SU-DHL-6 (cell line): ENCODE results near the gene OSBPL10.

ENCODE experiments used
- H2AFZ ChIP-seq: fragments of 200-600 bp; sonication (generic); 2 replicates; pipeline ENCODE4 v1.6.1; 2014; ENCODE audit warnings: low read depth, mild to moderate bottlenecking, moderate library complexity, mixed read lengths, antibody characterized with exemption, low read length; ENCODE audit not compliant: severe bottlenecking
- H3F3A ChIP-seq: fragments of 200-600 bp; shearing (Covaris generic); 2 replicates; pipeline ENCODE4 v1.6.0; 2016; ENCODE audit warnings: antibody characterized with exemption, mild to moderate bottlenecking; ENCODE audit not compliant: insufficient read depth
- H3K27ac ChIP-seq: fragments of 200-600 bp; sonication (generic); 2 replicates; pipeline ENCODE4 v1.5.1; 2016; ENCODE audit warnings: low read depth, mild to moderate bottlenecking, low read length, moderate library complexity, mixed read lengths
- H3K27me3 ChIP-seq: fragments of 200-600 bp; sonication (generic), shearing (Covaris generic); 2 replicates; pipeline ENCODE4 v1.6.0; 2014; ENCODE audit warnings: mild to moderate bottlenecking, low read length
- H3K36me3 ChIP-seq: fragments of 200-600 bp; sonication (generic); 2 replicates; pipeline ENCODE4 v1.6.1; 2014; ENCODE audit warnings: mild to moderate bottlenecking, low read length, mixed read lengths
- H3K4me2 ChIP-seq: fragments of 300-600, 200-600 bp; shearing (Covaris generic), sonication (generic); 2 replicates; pipeline ENCODE4 v1.6.0; 2014; ENCODE audit warnings: low read length, low read depth, mild to moderate bottlenecking; ENCODE audit not compliant: poor library complexity, severe bottlenecking
- H3K4me3 ChIP-seq: fragments of 200-600 bp; sonication (generic); 2 replicates; pipeline ENCODE4 v1.5.1; 2014; ENCODE audit warnings: antibody characterized with exemption, low read length, mild to moderate bottlenecking, mixed read lengths; ENCODE audit not compliant: insufficient read depth, poor library complexity, severe bottlenecking
- H3K79me2 ChIP-seq: fragments of 200-600 bp; sonication (generic); 2 replicates; pipeline ENCODE4 v1.6.1; 2014; ENCODE audit warnings: mild to moderate bottlenecking, low read length, moderate library complexity; ENCODE audit not compliant: insufficient read depth
- H3K9ac ChIP-seq: fragments of 200-600 bp; sonication (generic); 2 replicates; pipeline ENCODE4 v1.7.0; 2014; ENCODE audit warnings: mild to moderate bottlenecking, low read length
- H3K9me2 ChIP-seq: fragments of 200-600 bp; sonication (generic); replicated peaks from 2 replicates; pipeline ENCODE4 v1.6.1; 2014; ENCODE audit warnings: low read length; ENCODE audit not compliant: insufficient read depth
- H3K9me3 ChIP-seq: fragments of 200-600 bp; sonication (generic); 2 replicates; pipeline ENCODE4 v1.6.1; 2014; ENCODE audit warnings: low read length, mixed read lengths; ENCODE audit not compliant: insufficient read depth
- H4K20me1 ChIP-seq: fragments of 200-600 bp; sonication (generic); 2 replicates; pipeline ENCODE4 v1.6.1; 2014; ENCODE audit warnings: low read depth, mild to moderate bottlenecking, antibody characterized with exemption, low read length, moderate library complexity, mixed read lengths
- CTCF ChIP-seq: fragments of 200-600 bp; sonication (generic); IDR thresholded peaks from one replicate; pipeline ENCODE4 v1.5.1; 2017; ENCODE audit warnings: antibody characterized with exemption, mild to moderate bottlenecking, low read length, moderate library complexity; ENCODE audit not compliant: insufficient read depth, poor library complexity, severe bottlenecking
- EZH2phosphoT487 ChIP-seq: fragments of 200-600 bp; sonication (generic), shearing (Covaris generic); conservative IDR thresholded peaks from 2 replicates; pipeline ENCODE4 v1.6.1; 2018; ENCODE audit warnings: mild to moderate bottlenecking, antibody characterized with exemption, low read length, moderate library complexity, mixed read lengths

OSBPL10 gene

GRCh38 chr3:31738412-31738811, 242.7 kb downstream of the OSBPL10 start:
- H4K20me1 ChIP-seq: no peaks in the 10 kb centered on the region
- TF ChIP-seq EZH2phosphoT487 (no peak), CTCF (no peak)
- H3K27ac ChIP-seq: no peak overlapping the region
- H3K4me3 ChIP-seq: no peak overlapping the region
- no peaks in the 10 kb centered on the region for H3K9me2 ChIP-seq
- no peaks in the 10 kb centered on the region for H3K9me3 ChIP-seq
- H3K36me3 ChIP-seq: peaks cover 5% of the 10 kb centered on the region; the same call in 1 of the 2 replicates
- no peak overlapping the region for H2AFZ ChIP-seq
- no peak overlapping the region for H3K9ac ChIP-seq
- no peak overlapping the region for H3K4me2 ChIP-seq
- peaks cover 3% of the 10 kb centered on the region; the same call in 1 of the 2 replicates for H3F3A ChIP-seq
- peaks cover 48% of the 10 kb centered on the region for H3K79me2 ChIP-seq
- no peaks in the 10 kb centered on the region for H3K27me3 ChIP-seq

- H3K9me3 ChIP-seq: no peaks in the 10 kb centered on the region
- H3F3A ChIP-seq: peaks cover 3% of the 10 kb centered on the region; the same call in 1 of the 2 replicates
- TF ChIP-seq CTCF (no peak), EZH2phosphoT487 (no peak)
These were observed 245.4 kb downstream of the OSBPL10 start for GRCh38 chr3:31735667-31736066.

GRCh38 chr3:31733234-31733667, 247.8 kb downstream of the OSBPL10 start:
- Histone ChIP-seq H3K4me2 (no peak overlapping the region), H3K9me2 (no peaks in the 10 kb centered on the region), H3F3A (0 out of 2 replicates have a peak, but pooled peaks cover 4% of the 10 kb centered on the region), H3K4me3 (no peak overlapping the region), H4K20me1 (no peaks in the 10 kb centered on the region), H3K9ac (no peak overlapping the region), H3K27ac (no peak overlapping the region), H3K9me3 (no peaks in the 10 kb centered on the region), H3K27me3 (no peaks in the 10 kb centered on the region), H3K36me3 (peaks cover 15% of the 10 kb centered on the region; the same call in 1 of the 2 replicates), H3K79me2 (peaks cover 30% of the 10 kb centered on the region), H2AFZ (no peak overlapping the region)
- TF ChIP-seq CTCF (no peak), EZH2phosphoT487 (no peak)

More at GRCh38 chr3:31735667-31736066, 245.4 kb downstream of the OSBPL10 start:
- Histone ChIP-seq H4K20me1 (no peaks in the 10 kb centered on the region), H3K79me2 (peaks cover 42% of the 10 kb centered on the region), H3K9ac (no peak overlapping the region), H3K27me3 (no peaks in the 10 kb centered on the region), H3K4me3 (no peak overlapping the region), H2AFZ (no peak overlapping the region), H3K9me2 (no peaks in the 10 kb centered on the region), H3K4me2 (no peak overlapping the region), H3K36me3 (peaks cover 12% of the 10 kb centered on the region; the same call in 1 of the 2 replicates), H3K27ac (no peak overlapping the region)

- H3K79me2 ChIP-seq: peaks cover 34% of the 10 kb centered on the region
- H4K20me1 ChIP-seq: no peaks in the 10 kb centered on the region
- H3K27ac ChIP-seq: no peak overlapping the region
- H3K9me3 ChIP-seq: no peaks in the 10 kb centered on the region
- no peak overlapping the region for H3K9ac ChIP-seq
- peaks cover 15% of the 10 kb centered on the region; the same call in 1 of the 2 replicates for H3K36me3 ChIP-seq
- TF ChIP-seq CTCF (no peak), EZH2phosphoT487 (no peak)
- H3K27me3 ChIP-seq: no peaks in the 10 kb centered on the region
- H3K4me2 ChIP-seq: no peak overlapping the region
- no peak overlapping the region for H2AFZ ChIP-seq
- no peak overlapping the region for H3K4me3 ChIP-seq
- 0 out of 2 replicates have a peak, but pooled peaks cover 4% of the 10 kb centered on the region for H3F3A ChIP-seq
- H3K9me2 ChIP-seq: no peaks in the 10 kb centered on the region
These were observed 248.5 kb downstream of the OSBPL10 start for GRCh38 chr3:31732548-31732947.
